HUES64 (cell line): ENCODE data around the gene SIRPB2.

ENCODE experiments used
- H3K27ac ChIP-seq: 2 replicates; pipeline ENCODE4 v1.7.0; 2013; ENCODE audit warnings: low read depth, low read length, inconsistent platforms
- H3K27me3 ChIP-seq: 2 replicates; pipeline ENCODE4 v1.6.1; 2013; ENCODE audit warnings: mild to moderate bottlenecking, low read length; ENCODE audit not compliant: insufficient read depth
- H3K36me3 ChIP-seq: 2 replicates; pipeline ENCODE4 v1.6.1; 2013; ENCODE audit warnings: mild to moderate bottlenecking, low read length; ENCODE audit not compliant: insufficient read depth
- H3K4me1 ChIP-seq: 2 replicates; pipeline ENCODE4 v1.6.1; 2013; ENCODE audit warnings: mild to moderate bottlenecking, low read length, moderate library complexity; ENCODE audit not compliant: insufficient read depth
- H3K4me3 ChIP-seq: 2 replicates; pipeline ENCODE4 v1.5.1; 2013; ENCODE audit warnings: mild to moderate bottlenecking, low read length, moderate library complexity
- H3K9ac ChIP-seq: 2 replicates; pipeline ENCODE4 v1.6.1; 2013; ENCODE audit warnings: mild to moderate bottlenecking, low read depth, low read length
- H3K9me3 ChIP-seq: 2 replicates; pipeline ENCODE4 v1.6.1; 2013; ENCODE audit warnings: low read depth, low read length; ENCODE audit not compliant: insufficient read depth
- WGBS: fragments of 150-250, 120-280 bp; methylation state at CpG from one replicate; pipeline ENCODE4 v1.1.7; 2013; ENCODE audit warnings: missing lambda C conversion rate; 5-methylcytosine and 5-hydroxymethylcytosine counted together

The SIRPB2 gene

DNA sequence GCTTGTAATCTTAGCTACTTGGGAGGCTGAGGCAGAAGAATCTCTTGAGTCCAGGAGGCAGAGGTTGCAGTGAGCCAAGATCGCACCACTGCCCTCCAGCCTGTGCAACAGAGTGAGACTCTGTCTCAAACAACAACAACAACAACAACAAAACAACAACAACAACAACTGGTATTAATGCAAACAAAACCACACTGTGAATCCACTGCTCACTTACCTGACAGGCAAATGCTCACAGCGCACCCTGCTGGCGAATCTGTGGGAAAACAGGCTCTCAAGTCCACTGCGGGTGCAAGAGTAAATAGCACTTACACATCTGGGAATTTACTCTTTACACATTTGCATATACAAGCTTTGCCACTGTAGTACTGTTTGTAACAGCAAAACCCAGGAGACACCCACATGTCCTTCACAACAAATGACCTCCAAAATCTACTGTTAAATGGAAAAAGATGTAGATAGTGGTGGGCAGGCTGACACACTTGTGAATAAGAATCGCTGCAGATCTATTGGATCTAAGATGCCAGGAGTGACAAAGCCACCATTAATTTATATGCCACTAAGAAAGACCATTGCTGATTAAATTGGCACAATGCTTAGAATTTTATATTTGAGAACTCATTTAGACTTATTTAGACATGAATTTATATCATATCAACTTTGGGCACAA lies 53.9 kb downstream of the SIRPB2 start:
- 40% methylated on average over 5 of the region's 5 CpGs for WGBS
- Histone ChIP-seq H3K9me3 (peaks cover 13% of the 10 kb centered on the region), H3K9ac (no peak overlapping the region), H3K4me1 (peaks cover 2% of the 10 kb centered on the region; the same call in 1 of the 2 replicates), H3K4me3 (no peak overlapping the region), H3K36me3 (peaks cover 9% of the 10 kb centered on the region), H3K27me3 (no peaks in the 10 kb centered on the region), H3K27ac (no peak overlapping the region)

- no peak overlapping the region for H3K9ac ChIP-seq
- H3K36me3 ChIP-seq: peaks cover 2% of the 10 kb centered on the region; the same call in 1 of the 2 replicates
- H3K4me1 ChIP-seq: peaks cover 10% of the 10 kb centered on the region; the same call in 1 of the 2 replicates
- H3K27ac ChIP-seq: no peak overlapping the region
- 93% methylated on average over 7 of the region's 8 CpGs for WGBS
- H3K4me3 ChIP-seq: no peak overlapping the region
- no peaks in the 10 kb centered on the region for H3K27me3 ChIP-seq
- peaks cover 13% of the 10 kb centered on the region for H3K9me3 ChIP-seq
Observed at GRCh38 chr20:1436263-1436662, 55.0 kb downstream of the SIRPB2 start.

DNA sequence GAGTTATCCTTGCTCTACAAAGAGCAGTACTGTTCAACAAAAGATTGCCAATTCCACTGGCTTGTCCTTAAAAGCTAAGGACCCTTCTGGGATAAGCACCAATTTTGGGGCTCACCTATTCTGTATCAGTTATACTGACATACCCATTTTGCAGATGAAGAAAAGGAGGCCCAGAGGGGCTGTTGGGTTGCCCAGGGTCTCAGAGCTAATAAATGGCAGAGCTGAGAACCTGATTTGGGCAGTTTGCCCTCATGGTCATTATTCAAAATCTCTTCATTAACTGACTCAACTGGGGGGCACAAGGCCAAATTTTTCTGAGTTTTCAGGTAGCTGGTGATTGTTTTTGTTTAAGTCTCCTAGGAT lies 55.9 kb downstream of the SIRPB2 start:
- peaks cover 15% of the 10 kb centered on the region for H3K4me1 ChIP-seq
- no peak overlapping the region for H3K9ac ChIP-seq
- peaks cover 13% of the 10 kb centered on the region for H3K9me3 ChIP-seq
- H3K36me3 ChIP-seq: peaks cover 2% of the 10 kb centered on the region; the same call in 1 of the 2 replicates
- no peak overlapping the region for H3K27ac ChIP-seq
- no peaks in the 10 kb centered on the region for H3K27me3 ChIP-seq
- H3K4me3 ChIP-seq: no peak overlapping the region

DNA sequence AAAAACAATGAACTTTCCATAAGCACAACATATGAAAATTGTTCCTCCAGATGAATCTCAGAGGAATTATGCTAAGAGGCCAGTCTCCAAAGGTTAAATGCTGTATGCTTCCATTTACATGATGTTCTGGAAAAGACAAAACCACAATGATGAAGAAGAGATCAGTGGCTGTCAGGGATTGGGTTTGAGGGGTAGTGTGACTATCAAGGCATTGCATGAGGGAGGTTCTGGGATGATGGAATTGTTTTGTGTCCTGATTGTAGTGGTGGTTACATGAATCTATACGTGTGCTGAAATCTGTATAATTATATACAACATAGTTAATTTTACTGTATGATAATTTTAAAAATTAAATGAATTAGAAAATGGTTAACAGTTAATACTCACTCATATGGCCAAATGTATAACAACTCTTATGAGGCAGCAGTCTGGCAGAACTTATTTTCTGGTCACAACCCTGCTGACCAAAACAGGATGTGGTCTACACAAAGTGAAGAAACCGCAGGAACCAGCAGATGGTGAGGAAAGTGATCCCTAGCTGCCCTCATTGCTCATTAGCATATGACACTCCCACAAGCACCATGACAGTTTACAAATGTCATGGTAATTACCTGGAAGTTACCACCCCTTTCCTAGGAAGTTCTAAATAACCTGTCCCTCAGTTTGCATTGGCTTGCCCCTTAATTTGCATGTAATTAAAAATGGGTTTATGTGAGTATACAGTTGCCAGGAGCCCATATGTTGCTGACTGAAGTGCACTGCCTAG lies 56.5 kb downstream of the SIRPB2 start:
- H3K36me3 ChIP-seq: peaks cover 2% of the 10 kb centered on the region; the same call in 1 of the 2 replicates
- no peak overlapping the region for H3K4me3 ChIP-seq
- H3K9ac ChIP-seq: no peak overlapping the region
- WGBS: 90% methylated on average over 1 of the region's 2 CpGs
- H3K9me3 ChIP-seq: peaks cover 13% of the 10 kb centered on the region
- H3K4me1 ChIP-seq: peaks cover 15% of the 10 kb centered on the region
- no peak overlapping the region for H3K27ac ChIP-seq
- no peaks in the 10 kb centered on the region for H3K27me3 ChIP-seq

DNA sequence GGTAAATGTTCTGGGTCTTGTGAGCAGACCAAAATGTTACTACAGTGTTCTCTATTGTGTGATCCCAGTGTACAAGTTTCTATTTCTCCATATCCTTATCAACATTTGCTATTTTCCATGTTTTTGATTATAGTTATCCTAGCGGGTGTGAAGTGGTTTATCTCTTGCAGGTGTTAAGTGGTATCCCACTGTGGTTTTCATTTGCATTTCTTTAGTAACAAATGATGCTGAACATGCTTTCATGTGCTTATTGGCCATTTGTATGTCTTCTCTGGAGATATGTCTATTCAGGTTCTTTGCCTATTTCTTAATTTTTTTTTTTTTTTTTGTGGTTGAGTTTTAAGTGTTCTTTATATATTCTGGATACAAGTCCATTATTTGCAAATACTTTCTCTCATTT lies 60.1 kb downstream of the SIRPB2 start:
- peaks cover 35% of the 10 kb centered on the region for H3K4me1 ChIP-seq
- 8% methylated on average over 1 of the region's 1 CpG for WGBS
- H3K4me3 ChIP-seq: no peak overlapping the region

GRCh38 chr20:1430004-1430451 lies 61.2 kb downstream of the SIRPB2 start:
- no peak overlapping the region for H3K9ac ChIP-seq
- 87% methylated on average over 1 of the region's 1 CpG for whole genome bisulfite sequencing

More for the DNA sequence above, 60.1 kb downstream of the SIRPB2 start:
- Histone ChIP-seq H3K9ac (no peak overlapping the region), H3K36me3 (peaks cover 2% of the 10 kb centered on the region; the same call in 1 of the 2 replicates), H3K27me3 (no peaks in the 10 kb centered on the region), H3K9me3 (peaks cover 13% of the 10 kb centered on the region), H3K27ac (no peak overlapping the region)

DNA sequence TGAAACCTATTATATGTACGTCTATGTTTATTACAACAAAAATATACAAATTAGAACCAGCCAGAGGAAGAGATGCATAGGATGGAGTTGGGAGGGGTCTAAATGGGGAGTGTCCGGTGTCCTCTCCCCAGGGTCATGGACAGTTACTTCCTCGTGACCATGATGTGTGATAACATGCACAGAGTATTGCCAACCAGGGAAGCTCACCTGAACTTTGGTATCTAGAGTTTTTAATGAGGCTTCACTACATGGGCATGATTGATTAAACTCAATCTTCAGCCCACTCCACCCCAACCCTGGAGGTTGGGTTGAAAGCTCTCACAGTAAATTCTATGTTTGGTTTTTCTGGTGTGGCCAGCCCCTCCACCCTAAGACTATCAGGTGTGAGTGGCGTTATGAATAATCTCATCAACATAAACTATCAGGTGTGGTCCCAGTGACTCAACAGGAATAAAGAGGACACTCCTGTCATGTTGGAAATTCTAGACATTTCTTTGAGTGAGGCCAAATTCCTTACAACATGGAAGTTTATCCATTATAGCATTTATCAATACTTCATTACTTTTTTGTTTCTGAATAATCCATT lies 62.0 kb downstream of the SIRPB2 start:
- H3K9me3 ChIP-seq: peaks cover 8% of the 10 kb centered on the region
- WGBS: 92% methylated on average over 3 of the region's 4 CpGs
- H3K4me1 ChIP-seq: peaks cover 37% of the 10 kb centered on the region
- H3K4me3 ChIP-seq: no peak overlapping the region
- H3K36me3 ChIP-seq: peaks cover 2% of the 10 kb centered on the region; the same call in 1 of the 2 replicates
- no peak overlapping the region for H3K9ac ChIP-seq
- no peak overlapping the region for H3K27ac ChIP-seq
- H3K27me3 ChIP-seq: no peaks in the 10 kb centered on the region

More at GRCh38 chr20:1430004-1430451, 61.2 kb downstream of the SIRPB2 start:
- H3K4me1 ChIP-seq: peaks cover 37% of the 10 kb centered on the region
- peaks cover 13% of the 10 kb centered on the region for H3K9me3 ChIP-seq
- H3K36me3 ChIP-seq: peaks cover 2% of the 10 kb centered on the region; the same call in 1 of the 2 replicates
- H3K27me3 ChIP-seq: no peaks in the 10 kb centered on the region
- H3K27ac ChIP-seq: no peak overlapping the region
- H3K4me3 ChIP-seq: no peak overlapping the region

DNA sequence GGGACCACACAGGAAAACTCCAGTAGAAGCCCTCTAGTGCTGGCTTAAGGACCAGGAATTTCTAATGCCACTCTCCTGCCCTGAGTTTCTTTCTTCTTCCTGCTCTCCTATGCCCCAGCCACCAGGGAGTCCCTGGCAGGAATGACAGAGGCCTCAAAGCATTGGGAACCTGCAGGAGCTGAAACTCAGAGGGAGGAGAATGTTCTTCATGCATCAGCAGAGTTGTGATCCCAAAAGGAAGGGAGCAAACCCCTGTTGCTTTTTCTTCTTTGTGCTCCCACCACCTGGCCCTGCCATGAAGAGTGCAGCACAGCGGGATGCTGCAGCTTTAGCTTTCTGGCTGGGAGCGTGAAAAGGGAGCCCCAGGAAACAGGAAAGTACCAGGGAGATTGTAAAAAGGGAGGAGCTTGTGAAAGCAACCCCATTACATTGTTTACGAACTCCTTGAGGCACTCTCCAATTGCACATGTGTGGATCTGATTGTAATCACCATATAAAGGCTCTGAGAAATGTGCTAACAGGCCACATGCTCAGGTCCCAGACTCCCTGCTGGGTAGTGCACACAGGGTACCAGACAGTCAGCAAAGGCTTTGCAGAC lies 63.7 kb downstream of the SIRPB2 start:
- H3K4me1 ChIP-seq: peaks cover 40% of the 10 kb centered on the region
- no peak overlapping the region for H3K4me3 ChIP-seq
- peak overlapping the region; percentile 93 for H3K27ac ChIP-seq
- H3K9me3 ChIP-seq: no peaks in the 10 kb centered on the region; the same call in 1 of the 2 replicates
- peak overlapping the region; percentile 40 for H3K9ac ChIP-seq
- H3K27me3 ChIP-seq: no peaks in the 10 kb centered on the region
- WGBS: 8% methylated on average over 3 of the region's 3 CpGs
- H3K36me3 ChIP-seq: no peaks in the 10 kb centered on the region

GRCh38 chr20:1426231-1426849 lies 64.9 kb downstream of the SIRPB2 start:
- Histone ChIP-seq H3K4me1 (peaks cover 31% of the 10 kb centered on the region), H3K27me3 (no peaks in the 10 kb centered on the region), H3K27ac (peak overlapping the region; percentile 93), H3K9me3 (no peaks in the 10 kb centered on the region), H3K36me3 (no peaks in the 10 kb centered on the region), H3K4me3 (no peak overlapping the region), H3K9ac (no peak overlapping the region)
- 76% methylated on average over 4 of the region's 4 CpGs for WGBS
